MM.1S (cell line): ENCODE measurements around the gene MACROD2.

Source experiments
- DNase-seq: peaks from one replicate; pipeline ENCODE4 v3.0.0-alpha.2; 2015
- H2AFZ ChIP-seq: fragments of 300-600 bp; sonication (generic); 2 replicates; pipeline ENCODE4 v1.6.0; 2016; ENCODE audit warnings: antibody characterized with exemption, low read length
- H3F3A ChIP-seq: fragments of 300-600 bp; sonication (generic); 2 replicates; pipeline ENCODE4 v1.6.1; 2016; ENCODE audit warnings: mild to moderate bottlenecking, antibody characterized with exemption, low read length, moderate library complexity, mixed read lengths; ENCODE audit not compliant: insufficient read depth
- H3K27ac ChIP-seq: fragments of 300-600 bp; sonication (generic); 2 replicates; pipeline ENCODE4 v1.5.1; 2016; ENCODE audit warnings: mild to moderate bottlenecking, low read length
- H3K27me3 ChIP-seq: fragments of 300-600 bp; sonication (generic); replicated peaks from 2 replicates; pipeline ENCODE4 v1.6.0; 2016; ENCODE audit warnings: low read length; ENCODE audit not compliant: insufficient read depth
- H3K36me3 ChIP-seq: fragments of 300-600 bp; sonication (generic); replicated peaks from 2 replicates; pipeline ENCODE4 v1.6.1; 2016; ENCODE audit warnings: mild to moderate bottlenecking, low read length, mixed read lengths; ENCODE audit not compliant: insufficient read depth
- H3K4me1 ChIP-seq: fragments of 300-600 bp; sonication (generic); 2 replicates; pipeline ENCODE4 v1.6.1; 2016; ENCODE audit warnings: low read length, mixed read lengths
- H3K4me2 ChIP-seq: fragments of 300-600 bp; sonication (generic); 2 replicates; pipeline ENCODE4 v1.6.0; 2016; ENCODE audit warnings: low read depth, low read length
- H3K4me3 ChIP-seq: fragments of 300-600 bp; sonication (generic); 2 replicates; pipeline ENCODE4 v1.5.1; 2016; ENCODE audit warnings: low read length, mixed read lengths
- H3K79me2 ChIP-seq: fragments of 300-600 bp; sonication (generic); 2 replicates; pipeline ENCODE4 v1.6.1; 2016; ENCODE audit warnings: mixed run types, low read length, mixed read lengths
- H3K9ac ChIP-seq: fragments of 300-600 bp; sonication (generic); 2 replicates; pipeline ENCODE4 v1.6.1; 2016; ENCODE audit warnings: low read length, mixed read lengths
- H3K9me2 ChIP-seq: fragments of 300-600 bp; sonication (generic); replicated peaks from 2 replicates; pipeline ENCODE4 v1.6.1; 2016; ENCODE audit warnings: mild to moderate bottlenecking, low read length, mixed read lengths; ENCODE audit not compliant: insufficient read depth
- H3K9me3 ChIP-seq: fragments of 300-600 bp; sonication (generic); replicated peaks from 2 replicates; pipeline ENCODE4 v1.6.1; 2016; ENCODE audit warnings: mild to moderate bottlenecking, low read length, mixed read lengths; ENCODE audit not compliant: insufficient read depth
- H4K20me1 ChIP-seq: fragments of 300-600 bp; sonication (generic); 2 replicates; pipeline ENCODE4 v1.6.1; 2016; ENCODE audit warnings: mild to moderate bottlenecking, low read length, moderate library complexity, mixed read lengths; ENCODE audit not compliant: insufficient read depth
- CTCF ChIP-seq: fragments of 300-600 bp; sonication (generic); IDR thresholded peaks from 2 replicates; pipeline ENCODE4 v1.5.1; 2016; ENCODE audit warnings: antibody characterized with exemption, low read length, mixed read lengths
- EZH2 ChIP-seq: fragments of 300-600 bp; sonication (generic); optimal IDR thresholded peaks from 2 replicates; pipeline ENCODE3; 2017; ENCODE audit warnings: low read depth, mild to moderate bottlenecking, antibody characterized with exemption, low read length, mixed read lengths
- EZH2phosphoT487 ChIP-seq: fragments of 300-600 bp; sonication (generic); IDR thresholded peaks from 2 replicates; pipeline ENCODE4 v1.6.1; 2018; ENCODE audit warnings: antibody characterized with exemption, low read length

The MACROD2 gene

GRCh38 chr20:16004108-16004854 lies 2009.0 kb downstream of the MACROD2 start:
- Histone ChIP-seq H3F3A (peaks cover 15% of the 10 kb centered on the region), H3K4me2 (no peak overlapping the region), H4K20me1 (no peaks in the 10 kb centered on the region), H3K9ac (no peak overlapping the region), H3K36me3 (no peaks in the 10 kb centered on the region), H3K9me3 (no peaks in the 10 kb centered on the region), H3K27ac (no peak overlapping the region), H3K27me3 (no peaks in the 10 kb centered on the region), H3K4me3 (no peak overlapping the region), H2AFZ (no peak overlapping the region), H3K9me2 (no peaks in the 10 kb centered on the region), H3K79me2 (no peaks in the 10 kb centered on the region), H3K4me1 (peaks cover 22% of the 10 kb centered on the region)
- no peak for DNase-seq
- TF ChIP-seq EZH2 (no peak), EZH2phosphoT487 (no peak), CTCF (no peak)

- no peak for DNase-seq
- Histone ChIP-seq H4K20me1 (no peaks in the 10 kb centered on the region), H3K4me2 (no peak overlapping the region), H3K79me2 (no peaks in the 10 kb centered on the region), H3K9me2 (no peaks in the 10 kb centered on the region), H3F3A (peaks cover 15% of the 10 kb centered on the region), H3K27me3 (no peaks in the 10 kb centered on the region), H3K4me3 (no peak overlapping the region), H3K4me1 (peaks cover 22% of the 10 kb centered on the region), H3K27ac (no peak overlapping the region), H3K9me3 (no peaks in the 10 kb centered on the region), H2AFZ (no peak overlapping the region), H3K36me3 (no peaks in the 10 kb centered on the region), H3K9ac (no peak overlapping the region)
- TF ChIP-seq EZH2 (no peak), CTCF (no peak)
Observed at GRCh38 chr20:16005021-16005914, 2010.0 kb downstream of the MACROD2 start.

- no peak overlapping the region for H2AFZ ChIP-seq
- H3K9me3 ChIP-seq, result no peaks in the 10 kb centered on the region
- H3K9me2 ChIP-seq, result no peaks in the 10 kb centered on the region
- H3K4me1 ChIP-seq, result peaks cover 22% of the 10 kb centered on the region
- no peaks in the 10 kb centered on the region for H4K20me1 ChIP-seq
- H3K9ac ChIP-seq, result no peak overlapping the region
- TF ChIP-seq EZH2 (no peak), CTCF (no peak), EZH2phosphoT487 (no peak)
- H3K27me3 ChIP-seq, result no peaks in the 10 kb centered on the region
- peaks cover 15% of the 10 kb centered on the region for H3F3A ChIP-seq
- no peaks in the 10 kb centered on the region for H3K36me3 ChIP-seq
- H3K4me2 ChIP-seq, result no peak overlapping the region
- H3K4me3 ChIP-seq, result no peak overlapping the region
- no peak for DNase-seq
- H3K79me2 ChIP-seq, result no peaks in the 10 kb centered on the region
- no peak overlapping the region for H3K27ac ChIP-seq
Observed at GRCh38 chr20:16005915-16006493, 2010.7 kb downstream of the MACROD2 start.
